ENCODE results near the gene SPRED2.

SPRED2 gene

DNA sequence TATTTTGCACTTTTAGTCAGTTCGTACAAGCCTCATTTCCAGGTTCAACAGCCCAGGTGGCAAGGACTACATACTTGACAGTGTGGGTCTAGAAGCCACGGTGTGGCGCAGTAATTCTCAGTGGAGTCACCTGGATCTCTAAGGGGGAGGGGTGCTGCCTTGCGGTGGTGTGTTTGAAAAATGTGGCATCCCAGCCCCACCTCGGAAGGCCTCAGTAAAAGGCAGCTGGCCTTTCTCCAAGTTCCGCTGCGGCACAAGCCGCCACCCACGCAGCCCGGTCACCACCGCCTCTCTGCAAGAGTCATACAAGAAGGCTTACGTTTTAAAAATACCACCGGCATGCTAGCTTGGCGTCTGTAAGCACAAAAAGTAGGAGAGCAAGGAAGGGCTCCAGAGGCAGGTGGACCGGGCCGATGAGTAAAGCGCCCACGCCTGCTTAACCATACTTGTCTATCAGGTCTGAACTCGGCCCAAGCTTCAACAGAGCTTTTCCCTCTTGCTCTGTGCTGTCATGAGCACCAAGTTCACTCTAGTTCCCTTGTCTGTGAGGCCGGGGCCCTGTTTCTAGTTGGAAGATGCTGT lies 49.5 kb downstream of the SPRED2 start:
- peak; percentile 28 for DNase-seq

DNA sequence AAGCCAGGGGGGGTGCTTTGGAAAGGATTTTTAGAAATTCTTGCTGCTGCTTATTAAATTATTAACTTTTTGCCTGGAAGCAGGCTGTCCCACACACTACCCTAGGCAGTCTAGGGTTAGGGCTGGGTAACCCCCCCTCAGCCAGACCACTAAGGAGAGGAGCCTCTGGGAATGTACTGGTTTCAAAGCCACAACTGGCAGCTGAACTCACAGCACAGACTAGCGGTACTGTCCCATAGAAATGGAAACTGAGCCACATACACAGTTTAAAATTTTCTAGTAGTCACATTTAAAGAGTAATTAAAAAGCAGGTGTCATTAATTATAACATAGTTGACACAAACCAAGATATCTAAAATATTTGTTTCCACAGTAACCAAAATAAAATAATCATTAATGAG lies 50.1 kb downstream of the SPRED2 start:
- no peak for DNase-seq

DNA sequence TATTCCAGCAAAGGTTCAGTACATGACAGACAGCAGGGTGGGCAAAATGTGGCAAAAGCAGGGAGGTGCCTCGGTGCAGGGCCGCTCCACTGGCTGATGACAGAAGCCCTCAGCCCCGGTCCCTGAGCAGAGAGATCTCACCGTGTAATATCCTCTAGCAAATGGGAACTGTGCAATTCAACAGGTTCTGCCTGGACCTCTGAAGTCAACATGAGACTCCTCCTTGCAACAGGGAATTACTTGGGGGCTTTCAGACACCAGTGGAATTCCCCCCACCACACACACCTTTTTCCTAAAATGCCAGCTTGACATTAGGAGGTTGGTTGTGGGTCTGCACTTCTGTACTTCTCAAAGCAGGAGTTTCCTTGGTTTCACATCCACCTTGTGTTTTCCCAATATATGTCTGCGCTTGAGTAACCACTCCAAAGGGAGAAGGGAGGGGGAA lies 50.8 kb downstream of the SPRED2 start:
- no peak for DNase-seq

DNA sequence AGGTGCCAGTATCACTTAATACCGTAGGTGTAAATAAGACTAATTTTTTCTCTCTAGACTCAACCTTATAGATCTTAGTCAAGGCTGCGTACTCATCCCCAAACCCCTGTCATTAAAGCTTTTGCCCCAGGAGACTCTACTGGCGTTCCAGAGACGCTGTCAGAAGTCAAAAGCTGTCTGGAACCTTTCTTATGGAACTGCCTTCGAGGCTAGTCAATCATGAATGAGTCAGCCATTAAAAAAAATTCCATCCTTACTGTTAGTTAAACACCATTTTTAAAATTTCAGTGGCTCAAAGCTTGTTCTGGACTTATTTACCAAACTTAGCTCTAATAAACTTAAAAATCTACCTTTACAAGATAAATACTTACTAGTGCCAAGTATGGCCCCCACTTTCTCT lies 52.1 kb downstream of the SPRED2 start:
- no peak for DNase-seq

DNA sequence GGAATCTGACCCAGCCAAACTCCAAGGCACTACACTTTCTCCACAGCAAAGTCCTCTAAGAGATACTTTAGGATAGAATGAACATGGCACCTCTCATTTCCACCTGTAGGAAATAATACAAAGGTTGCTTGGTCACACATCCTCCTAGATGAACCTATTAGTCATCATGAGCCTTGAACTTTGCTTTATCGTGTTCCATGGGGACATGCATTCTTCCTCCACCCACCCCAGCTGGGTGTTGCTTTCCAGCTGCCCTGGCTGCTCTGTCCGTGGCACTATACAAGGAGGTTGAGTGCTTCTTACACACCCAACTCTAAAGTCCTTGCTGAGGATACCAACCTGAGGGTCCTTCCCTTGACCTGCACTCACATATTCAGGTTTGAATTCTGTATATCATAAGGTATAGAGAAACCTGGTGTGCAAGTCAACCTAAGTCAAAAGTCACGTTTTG lies 52.7 kb downstream of the SPRED2 start:
- DNase-seq: no peak

DNA sequence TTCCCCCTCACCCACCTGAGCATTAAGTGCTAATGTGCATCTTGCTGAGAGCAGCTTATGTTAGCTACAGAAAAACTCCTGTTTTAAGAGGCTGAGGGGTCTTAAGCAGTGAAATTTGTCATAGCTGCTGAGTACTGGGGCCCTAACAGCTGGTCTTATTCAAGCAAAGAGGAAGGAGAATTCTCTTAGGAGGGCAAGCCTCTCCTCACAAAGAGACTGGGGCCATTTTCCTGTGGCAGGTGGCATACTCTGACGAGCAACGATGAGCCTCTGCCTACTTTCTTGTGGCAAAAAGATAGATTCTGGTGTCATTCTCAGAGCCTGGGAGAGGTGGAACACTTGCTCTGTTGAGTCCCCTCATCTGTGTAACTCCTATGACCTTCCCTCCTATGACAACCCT lies 53.2 kb downstream of the SPRED2 start:
- no peak for DNase-seq

DNA sequence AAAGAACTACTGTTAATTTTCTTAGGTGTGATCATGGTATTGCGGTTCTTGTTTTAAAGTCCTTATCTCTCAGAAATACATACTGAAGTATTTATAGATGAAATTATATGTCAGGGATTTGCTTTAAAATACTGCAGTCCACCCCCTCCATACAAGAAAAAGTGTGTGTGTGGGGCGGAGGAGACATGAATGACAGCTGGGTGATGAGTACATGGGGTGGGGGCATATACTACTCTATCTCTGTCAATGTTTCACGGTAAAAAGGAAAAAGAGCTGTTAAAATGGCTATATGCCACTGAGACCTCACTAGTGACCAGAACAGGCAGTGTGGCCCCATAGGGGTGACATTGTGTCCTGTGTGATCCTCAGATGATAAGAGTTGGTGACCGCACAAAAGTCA lies 54.1 kb downstream of the SPRED2 start:
- no peak for DNase-seq

DNA sequence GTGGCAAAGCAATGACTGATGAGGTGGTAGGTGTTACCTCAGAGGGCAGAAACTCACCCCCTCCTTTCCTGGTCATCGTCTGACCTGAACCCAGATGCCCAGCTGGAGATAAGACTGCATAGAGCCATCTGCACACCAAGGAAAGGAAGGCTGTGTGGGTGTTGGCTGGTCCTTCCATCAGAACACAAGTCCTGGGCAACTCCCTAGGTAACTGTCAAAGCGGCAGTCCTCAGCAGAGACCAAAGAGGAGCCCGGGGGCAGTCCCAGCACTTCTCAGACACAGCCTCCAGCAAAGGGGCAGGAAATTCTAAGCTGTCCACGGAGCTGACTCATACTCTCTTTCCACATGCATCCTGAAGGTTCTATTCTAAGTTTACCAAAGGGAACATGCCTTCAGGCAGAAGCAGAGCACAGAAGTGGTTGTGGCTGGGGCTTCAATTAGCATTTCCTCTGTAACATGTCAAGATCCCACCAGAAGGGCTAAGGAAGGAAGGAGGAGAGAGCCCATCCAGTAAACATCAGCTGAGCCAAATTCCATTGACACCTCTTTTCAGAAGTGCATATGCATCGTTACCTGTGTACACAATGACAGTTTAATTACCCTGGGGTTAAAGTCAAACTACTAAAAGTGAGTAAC lies 54.7 kb downstream of the SPRED2 start:
- DNase-seq: no peak

DNA sequence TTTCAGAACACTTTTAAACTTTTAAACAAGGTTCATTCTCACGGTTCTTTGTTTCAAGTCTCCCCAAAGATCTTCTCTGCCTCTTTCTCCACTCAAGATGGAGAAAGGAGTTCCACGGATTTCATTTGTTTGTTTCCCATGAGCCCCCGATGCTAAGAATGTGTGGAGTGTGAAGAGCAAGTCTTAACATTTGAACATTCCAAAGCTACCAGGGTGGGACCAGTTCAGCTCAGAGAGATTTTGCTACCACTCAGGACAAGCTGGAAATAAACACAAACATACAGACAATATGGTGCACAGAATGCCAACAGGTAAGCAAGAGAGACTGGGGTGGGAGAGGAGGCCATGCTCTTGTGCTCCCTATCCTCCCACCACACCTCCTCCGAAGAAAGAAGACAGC lies 56.7 kb downstream of the SPRED2 start:
- DNase-seq: no peak

DNA sequence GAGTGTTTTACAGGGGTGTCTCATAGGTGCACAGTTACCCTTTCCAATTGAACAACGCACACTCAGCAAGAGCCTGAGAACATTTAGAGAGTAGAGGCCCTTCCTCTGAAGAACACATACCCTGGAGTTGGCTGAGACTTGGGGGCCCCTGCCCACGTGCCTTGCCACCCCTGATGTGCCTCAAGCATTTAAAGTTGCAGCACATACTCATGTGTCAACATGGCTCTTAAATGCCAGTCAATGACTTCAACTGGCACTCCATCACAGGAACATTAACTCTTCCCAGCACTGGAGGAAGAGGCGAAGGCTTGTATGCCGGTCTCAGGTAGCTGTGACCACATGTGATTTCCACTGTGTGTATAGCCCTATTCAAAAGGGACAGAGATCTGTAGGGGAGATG lies 57.4 kb downstream of the SPRED2 start:
- DNase-seq: no peak

DNA sequence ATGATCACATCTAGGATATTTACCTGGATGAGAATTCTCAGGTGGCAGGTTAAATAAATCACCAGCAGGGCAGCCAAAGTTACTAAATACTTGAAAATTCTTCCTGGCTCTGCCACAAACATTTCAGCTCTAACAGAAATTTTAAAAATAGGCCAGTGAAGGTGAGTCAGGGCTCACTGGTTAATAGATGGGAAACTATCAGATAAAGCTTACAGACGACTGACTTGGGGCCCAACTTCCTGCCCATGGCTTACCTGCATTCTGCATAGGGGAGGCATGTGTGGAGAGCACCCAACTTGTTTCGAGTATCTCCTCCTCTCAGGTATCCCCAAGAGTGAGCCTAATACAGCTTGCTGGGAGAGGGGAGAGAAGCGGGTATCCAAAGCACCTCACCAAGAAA lies 57.8 kb downstream of the SPRED2 start:
- no peak for DNase-seq

DNA sequence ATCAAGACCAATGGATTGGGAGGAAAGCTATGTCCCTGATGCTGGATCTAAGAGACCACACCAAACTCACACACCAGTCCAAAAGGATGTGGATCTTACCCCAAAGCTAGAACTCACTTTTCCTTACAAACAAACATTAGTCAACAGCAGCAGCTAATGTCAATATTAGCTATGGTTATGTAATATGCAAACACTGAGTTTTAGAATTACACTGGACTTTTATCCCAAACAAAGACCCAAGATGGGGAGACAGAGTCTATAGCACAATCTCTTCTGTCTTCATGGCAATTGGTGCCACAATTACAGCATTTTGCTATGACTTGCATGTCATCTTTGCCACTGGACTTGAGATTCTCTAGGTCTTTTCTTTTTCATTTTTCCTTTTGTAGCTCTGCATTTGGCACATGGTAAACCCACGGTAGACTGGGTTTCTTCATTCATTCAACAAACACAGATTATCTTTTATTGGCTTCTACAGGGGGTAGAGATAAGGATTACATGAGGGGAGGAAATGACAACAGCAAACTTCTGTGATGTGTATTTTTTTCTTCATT lies 59.0 kb downstream of the SPRED2 start:
- DNase-seq: no peak

DNA sequence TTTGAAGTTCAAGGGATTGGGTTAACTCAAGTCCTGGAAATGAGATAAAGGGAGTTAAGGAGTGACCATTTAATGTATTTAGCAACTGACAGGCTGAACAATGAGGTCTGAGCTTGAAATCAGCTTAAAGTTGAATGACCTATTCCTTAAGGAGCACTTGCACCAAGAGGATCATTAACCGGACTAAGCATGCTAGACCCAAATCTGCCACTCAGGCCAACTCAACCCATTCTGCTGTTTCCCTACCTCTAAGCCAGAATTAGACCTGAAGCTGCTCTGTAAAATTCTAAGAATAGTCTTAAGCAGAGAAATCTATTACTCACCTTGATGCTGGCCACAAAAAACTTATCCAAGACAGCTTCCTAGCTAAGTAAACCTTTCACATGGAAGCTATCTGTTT lies 59.8 kb downstream of the SPRED2 start:
- no peak for DNase-seq

DNA sequence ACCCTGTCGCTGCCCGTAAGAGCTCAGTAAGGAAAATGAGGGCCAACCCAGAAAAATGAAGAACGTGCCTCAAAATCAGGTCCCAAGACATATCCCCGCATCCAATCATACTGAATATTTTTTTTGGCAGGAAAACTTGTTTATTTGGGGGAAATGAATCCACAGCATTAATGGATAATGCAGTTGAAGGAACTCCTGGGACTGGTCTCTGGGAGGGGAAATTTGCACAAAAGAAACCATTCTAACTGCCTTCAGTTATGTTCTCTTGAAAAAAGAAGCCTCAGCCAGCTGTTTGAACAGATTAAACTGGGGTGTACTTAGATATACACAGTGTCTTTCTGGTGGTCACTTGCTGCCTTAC lies 61.3 kb downstream of the SPRED2 start:
- DNase-seq: no peak

DNA sequence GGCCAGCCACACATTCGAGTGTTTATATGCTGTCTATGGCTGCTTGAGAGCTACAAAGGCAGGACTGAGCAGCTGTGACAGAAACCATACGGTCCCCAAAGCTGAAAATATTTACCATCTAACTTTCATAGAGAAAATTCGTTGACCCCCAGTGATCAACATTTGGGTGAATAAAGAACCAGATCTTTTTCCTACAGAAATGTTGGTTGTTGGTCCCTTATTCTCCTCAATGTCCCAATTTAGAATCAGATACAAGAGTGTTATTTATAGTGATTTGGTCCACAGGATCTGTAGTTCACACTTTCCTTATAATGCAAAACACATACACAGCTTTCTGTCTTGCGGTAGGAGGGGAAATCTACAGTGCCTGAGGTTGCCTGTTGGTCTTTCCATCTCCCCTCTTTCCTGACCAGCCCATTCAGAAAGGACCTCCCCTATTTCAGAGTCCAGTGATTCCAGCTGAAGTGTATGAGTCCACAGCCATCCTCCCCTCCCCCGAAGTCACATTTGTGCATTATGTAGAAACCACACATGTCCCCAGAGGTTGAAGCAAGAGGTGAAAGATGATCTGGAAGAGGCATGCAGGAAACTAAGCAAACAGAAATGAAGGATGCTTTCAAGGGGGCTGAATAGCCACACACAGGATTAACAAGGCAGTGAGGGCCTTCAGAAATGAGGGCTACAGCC lies 61.9 kb downstream of the SPRED2 start:
- no peak for DNase-seq

DNA sequence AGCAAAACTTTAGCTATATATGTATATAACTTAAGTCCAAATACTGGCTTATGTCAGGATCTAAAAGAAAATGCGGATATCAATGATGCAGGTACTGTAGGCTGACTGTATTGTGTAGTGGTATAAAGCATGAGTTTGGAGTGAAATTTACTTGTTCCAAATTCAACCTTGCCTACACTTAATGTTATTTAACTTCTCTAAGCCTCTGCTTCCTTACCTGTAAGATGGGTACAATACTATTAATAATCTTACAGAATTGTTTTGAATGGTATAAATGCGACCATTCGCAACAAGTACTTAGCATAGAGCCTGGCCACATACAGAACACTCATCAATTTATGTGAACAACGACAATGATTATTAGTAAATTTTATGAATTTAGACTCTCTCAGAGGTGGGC lies 62.4 kb downstream of the SPRED2 start:
- DNase-seq: no peak

DNA sequence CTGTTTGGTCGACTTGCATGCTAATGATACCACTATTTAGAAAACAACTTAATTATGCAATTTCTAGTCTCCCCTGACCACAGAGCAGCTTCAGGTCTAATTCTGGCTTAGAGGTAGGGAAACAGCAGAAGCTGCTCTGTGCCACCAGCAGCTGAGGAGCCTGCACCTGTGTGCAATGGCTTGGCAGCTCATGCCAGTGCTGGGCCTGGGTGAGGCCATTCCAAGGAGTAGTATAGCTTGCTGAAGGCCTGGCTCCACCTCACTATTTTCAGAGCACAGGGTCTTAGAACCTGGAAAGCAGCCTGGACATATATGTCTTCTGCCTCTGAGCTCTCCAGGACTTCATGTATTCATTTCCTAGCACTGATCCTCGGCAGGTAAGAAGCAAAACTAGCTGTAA lies 62.8 kb downstream of the SPRED2 start:
- no peak for DNase-seq

DNA sequence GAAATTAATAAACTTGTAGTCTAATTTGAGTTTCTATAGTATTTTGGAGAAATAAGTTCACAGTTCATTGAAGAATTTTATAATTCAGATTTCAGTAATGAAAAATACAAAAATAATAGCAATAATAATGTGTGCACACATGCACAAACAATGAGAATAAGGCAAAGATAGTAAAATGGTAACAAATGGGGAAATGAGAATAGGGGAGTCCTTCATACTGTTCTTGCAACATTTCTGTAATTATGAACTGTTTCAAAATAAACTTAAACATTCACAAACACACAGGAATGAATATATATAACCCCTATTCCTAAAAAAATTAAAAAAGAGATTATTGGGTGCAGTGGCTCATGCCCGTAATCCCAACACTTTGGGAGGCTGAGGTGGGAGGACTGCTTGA lies 63.9 kb downstream of the SPRED2 start:
- no peak for DNase-seq

DNA sequence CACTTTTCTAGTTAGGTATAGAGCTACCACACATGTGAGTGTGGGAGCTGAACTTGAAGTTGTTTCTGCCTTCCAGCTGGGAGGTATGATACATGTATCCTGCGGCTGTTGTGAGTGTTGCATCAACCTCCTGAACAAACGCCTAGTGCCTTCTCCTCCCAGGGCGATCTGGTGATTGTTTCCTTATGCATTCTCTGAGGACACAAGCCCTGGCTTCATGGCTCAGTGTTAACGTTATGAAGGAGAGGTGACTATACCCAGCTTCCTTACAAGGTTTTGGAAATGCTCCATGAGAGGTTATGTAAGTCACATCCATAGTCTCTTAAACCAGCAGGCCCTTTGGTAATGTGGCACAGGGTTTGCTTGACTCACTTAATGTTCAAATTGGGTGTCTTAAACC lies 64.9 kb downstream of the SPRED2 start:
- no peak for DNase-seq

DNA sequence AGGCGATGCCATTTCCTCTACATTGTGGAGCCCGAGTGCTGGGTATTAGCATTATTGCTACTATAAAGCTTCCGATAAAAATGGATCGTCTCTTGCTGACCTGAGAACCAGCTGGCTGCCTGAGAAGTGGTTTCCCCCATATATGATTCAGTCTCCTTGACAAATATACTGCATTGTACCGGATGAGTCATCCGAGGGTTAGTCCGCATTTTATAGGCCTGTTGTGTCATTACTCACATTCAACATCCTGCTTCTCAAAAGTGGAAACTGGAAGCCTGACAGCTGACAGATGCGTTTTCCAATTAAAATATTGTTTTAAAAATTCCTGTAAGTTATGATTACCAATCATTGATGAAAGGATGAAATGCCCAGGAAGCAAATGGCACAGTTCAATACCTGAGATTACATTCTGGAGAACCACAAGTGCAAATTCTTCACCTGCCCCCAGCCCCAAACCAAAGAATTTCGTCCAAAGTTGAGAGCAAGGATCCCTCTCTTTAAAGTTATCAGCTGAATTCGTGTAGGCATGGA lies 65.7 kb downstream of the SPRED2 start:
- no peak for DNase-seq

DNA sequence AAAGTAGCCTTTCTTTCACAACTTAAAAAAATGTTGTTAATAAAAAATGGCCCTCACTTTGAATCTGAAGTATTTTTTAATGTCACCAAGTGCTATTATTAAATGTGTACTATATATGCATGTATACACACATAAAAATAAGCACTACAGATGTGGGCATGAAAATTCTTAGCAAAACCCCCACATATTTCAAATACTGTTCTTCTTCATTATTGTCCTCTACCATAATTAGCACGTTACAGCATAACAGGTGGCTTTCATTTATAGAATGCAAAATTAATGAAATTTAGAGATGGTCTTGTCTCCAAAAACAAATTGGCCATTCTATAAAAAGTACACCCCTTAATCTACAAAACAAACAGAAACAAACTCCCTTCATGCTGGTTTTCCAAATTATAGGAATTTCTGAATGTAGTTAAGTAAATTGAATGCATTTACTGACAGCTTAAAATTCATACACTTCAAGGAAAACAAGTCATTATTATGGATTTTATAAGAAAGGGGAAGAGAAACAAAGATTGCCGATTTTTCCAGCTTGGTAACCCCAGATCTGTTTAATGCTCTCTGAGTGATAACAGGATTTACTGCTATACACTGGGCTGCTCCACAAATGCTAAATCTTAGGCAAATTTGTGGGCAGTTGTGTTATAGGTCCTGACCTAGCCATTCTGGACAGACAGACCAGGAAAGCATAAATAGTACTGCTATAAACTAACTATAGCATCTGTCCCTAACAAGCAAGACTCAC lies 67.2 kb downstream of the SPRED2 start:
- DNase-seq: no peak

DNA sequence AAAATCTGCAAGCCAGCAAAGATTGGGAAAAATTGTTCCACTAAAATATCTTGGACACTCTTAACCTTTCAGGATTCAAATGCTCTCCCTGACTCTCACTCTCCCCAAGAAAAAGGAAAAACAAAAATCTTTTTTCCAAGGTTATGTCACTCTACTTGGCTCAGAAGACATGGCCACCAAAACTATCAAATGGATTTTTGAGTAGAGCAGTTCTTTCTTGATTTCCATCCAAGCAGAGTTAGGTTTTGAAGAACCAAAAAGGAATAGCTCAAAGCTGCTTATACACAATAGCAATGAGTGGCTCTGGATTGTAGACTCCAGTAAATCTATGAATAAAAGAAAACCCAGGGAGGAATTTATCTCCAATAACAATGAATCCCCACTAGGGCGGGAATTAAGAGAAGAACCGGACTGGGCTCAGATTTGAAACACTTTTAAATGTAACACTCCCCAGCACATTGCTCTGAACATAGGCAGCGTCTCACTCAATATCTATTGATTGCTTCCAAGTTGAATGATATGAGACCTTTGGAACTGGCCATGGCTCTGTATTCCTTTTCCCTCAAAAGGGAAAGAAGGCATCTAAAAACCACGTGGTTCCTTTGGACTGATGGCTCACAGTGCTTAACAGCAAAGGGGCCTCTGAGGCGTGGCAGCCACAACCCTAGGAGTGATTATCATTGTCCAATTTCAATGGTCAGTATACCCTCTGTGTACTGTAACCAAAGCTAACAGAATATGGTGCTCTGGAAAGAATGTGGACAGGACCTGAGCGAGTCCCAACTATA lies 68.3 kb downstream of the SPRED2 start:
- DNase-seq: no peak

DNA sequence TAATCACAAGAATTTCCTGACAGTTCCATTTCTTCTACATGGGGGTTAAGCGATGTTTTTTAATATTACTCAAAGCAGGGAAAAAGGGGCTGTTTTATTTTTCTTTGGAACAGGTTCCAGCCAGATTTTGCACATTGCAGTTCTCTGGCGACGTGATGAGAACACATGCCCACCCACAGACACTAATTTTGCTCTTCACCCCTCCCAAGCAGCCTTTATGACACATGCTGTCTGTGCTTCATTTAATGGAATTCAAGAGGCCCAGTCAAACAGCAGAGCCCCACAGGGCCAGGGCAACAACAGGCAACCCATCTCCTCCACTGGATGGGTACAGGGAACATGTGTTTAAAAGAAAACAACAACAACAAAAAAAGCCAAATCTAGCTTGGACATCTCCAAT lies 70.8 kb downstream of the SPRED2 start:
- DNase-seq: no peak
